ENCODE results near the gene LMNTD2.
A peak's percentile ranks its signal among the peaks of the same experiment; 100 is the strongest.

LMNTD2 gene

DNA sequence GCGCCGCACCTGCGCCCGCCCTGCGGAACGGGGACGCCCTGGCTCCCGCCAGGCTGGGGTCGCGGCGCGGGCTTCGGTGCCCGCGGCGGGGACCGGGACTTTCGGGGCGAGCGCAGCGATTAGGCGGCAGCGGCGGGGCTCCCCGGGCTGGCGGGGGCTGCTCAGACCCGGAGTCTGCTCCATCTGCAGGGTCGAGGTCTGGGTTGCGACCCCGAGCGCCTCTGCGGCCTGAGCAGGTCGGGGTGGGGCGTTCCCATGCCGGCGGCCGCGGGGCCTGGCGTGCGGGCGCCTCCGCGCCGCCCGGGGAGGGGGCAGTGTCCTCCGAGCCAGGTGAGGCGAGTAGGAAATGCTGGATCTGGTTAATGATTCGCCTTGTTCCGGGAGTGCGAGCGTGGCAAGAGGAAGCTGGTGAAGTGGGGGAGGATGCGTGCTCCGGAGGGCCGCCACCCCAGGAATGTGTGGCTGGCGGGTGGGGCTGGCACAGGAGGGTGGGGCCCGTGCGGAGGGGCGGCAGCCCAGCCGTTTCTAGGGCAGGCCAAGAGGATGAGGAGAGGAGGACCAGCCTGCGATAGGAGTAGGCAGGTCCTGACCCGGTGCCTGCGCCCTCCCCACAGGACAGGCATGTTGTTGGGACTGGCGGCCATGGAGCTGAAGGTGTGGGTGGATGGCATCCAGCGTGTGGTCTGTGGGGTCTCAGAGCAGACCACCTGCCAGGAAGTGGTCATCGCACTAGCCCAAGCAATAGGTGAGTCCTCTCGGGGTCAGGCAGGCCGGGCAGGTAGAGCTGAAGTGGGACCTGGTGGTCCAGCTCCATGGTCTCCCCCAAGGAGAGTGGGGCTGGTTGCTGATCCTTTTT is 838 bp upstream of the LMNTD2 start:
- H3K4me1 Mint-ChIP-seq, result peaks cover 11% of the 10 kb centered on the region
- no peak overlapping the region for H3K27ac Mint-ChIP-seq
- peak; percentile 53 for DNase-seq
- H3K4me3 Mint-ChIP-seq, result peak overlapping the region; percentile 81
- H3K9me3 Mint-ChIP-seq, result no peaks in the 10 kb centered on the region
- H3K27me3 Mint-ChIP-seq (ENCODE audit: low read depth, poor library complexity), result peaks cover 30% of the 10 kb centered on the region
- TF ChIP-seq, protein P1, sequence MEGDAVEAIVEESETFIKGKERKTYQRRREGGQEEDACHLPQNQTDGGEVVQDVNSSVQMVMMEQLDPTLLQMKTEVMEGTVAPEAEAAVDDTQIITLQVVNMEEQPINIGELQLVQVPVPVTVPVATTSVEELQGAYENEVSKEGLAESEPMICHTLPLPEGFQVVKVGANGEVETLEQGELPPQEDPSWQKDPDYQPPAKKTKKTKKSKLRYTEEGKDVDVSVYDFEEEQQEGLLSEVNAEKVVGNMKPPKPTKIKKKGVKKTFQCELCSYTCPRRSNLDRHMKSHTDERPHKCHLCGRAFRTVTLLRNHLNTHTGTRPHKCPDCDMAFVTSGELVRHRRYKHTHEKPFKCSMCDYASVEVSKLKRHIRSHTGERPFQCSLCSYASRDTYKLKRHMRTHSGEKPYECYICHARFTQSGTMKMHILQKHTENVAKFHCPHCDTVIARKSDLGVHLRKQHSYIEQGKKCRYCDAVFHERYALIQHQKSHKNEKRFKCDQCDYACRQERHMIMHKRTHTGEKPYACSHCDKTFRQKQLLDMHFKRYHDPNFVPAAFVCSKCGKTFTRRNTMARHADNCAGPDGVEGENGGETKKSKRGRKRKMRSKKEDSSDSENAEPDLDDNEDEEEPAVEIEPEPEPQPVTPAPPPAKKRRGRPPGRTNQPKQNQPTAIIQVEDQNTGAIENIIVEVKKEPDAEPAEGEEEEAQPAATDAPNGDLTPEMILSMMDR (IDR thresholded peaks at IDR 0.05), result no peak
- no peaks in the 10 kb centered on the region for H3K36me3 Mint-ChIP-seq (ENCODE audit: low read depth)

DNA sequence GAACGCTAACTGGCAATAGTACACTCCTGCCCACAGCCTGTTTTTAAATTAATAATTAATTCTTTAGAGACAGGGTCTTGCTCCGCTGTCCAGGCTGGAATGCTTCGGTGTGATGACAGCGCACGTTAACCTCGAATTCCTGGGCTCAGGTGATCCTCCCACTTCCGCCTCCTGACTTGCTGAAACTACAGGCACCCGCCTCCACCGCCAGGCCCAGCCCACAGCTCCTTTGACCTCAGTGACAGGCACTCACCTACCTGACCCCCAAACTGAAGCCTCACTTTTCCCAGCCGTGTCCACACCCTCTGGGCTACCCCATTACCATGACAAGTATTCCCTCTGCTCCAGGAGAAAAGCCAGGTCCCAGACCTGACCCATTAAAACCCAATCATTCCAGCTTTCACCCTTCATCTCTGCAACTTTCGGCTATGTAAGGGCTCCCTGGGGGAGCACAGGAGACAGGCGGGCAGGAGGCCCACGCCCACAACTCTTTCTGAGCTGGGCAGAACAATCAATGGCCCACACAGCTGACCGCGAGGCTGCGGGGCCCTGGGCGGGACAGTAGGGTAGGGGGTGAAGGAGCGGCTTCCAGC is 730 bp downstream of the LMNTD2 start:
- TF ChIP-seq, protein P1 (IDR thresholded peaks at IDR 0.05), result no peak
- Mint-ChIP-seq H3K9me3 (no peaks in the 10 kb centered on the region), H3K4me1 (peaks cover 11% of the 10 kb centered on the region), H3K36me3 (ENCODE audit: low read depth) (no peaks in the 10 kb centered on the region), H3K27me3 (ENCODE audit: low read depth, poor library complexity) (peaks cover 42% of the 10 kb centered on the region), H3K4me3 (peak overlapping the region; percentile 81), H3K27ac (no peak overlapping the region)
- DNase-seq, result no peak

DNA sequence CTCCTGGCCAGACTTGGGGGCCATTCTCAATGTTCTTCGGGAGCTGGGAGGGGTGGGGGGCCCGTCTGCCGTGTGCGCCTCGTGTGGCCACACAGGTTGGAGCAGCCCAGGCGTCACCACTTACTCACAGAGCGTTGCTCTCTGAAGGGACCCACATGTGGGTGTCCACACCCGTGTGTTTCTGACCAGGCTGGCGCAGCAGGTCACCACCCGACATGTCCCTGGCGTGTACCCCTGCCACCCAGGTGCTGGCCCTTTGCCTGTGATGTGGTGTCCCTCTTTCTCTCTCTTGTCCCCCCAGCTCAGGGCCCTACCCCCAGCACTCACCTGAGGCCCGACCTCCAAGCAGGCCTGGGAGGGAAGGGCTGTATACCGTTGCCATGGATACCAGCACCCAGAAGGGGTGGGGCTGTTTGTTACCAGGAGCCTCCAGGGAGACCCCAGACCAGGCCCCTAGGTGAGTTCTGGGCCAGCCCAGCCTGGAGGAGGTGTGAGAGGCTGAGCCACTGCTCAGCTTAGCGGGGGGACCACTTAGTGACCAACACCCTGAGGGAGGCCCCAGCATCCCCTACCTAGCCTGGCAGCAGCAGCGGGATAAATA is 1.4 kb downstream of the LMNTD2 start:
- no peak overlapping the region for H3K4me3 Mint-ChIP-seq
- no peaks in the 10 kb centered on the region for H3K9me3 Mint-ChIP-seq
- H3K4me1 Mint-ChIP-seq, result peaks cover 11% of the 10 kb centered on the region
- H3K36me3 Mint-ChIP-seq (ENCODE audit: low read depth), result no peaks in the 10 kb centered on the region
- H3K27ac Mint-ChIP-seq, result no peak overlapping the region
- peaks cover 42% of the 10 kb centered on the region for H3K27me3 Mint-ChIP-seq (ENCODE audit: low read depth, poor library complexity)
- TF ChIP-seq, protein P1 (IDR thresholded peaks at IDR 0.05), result no peak
- no peak for DNase-seq

DNA sequence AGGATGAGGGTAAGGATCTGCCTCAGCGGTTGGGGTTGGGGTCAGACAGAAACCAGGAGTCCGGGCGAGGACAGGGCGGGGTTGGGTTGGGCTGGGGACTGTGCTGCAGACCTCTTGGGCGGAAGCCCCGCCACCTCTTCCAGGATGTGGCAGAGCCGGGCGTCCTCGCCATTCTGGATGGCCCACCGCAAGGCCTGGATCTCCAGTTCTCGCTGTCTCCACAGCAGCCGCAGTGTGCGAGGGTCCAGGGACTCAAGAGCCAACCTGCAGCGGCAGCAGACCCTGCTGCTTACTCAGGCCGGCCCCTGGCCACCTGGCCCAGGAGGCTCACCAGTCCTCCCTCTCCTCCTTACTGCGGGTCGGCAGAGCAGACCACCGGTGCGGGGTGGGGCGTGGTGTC is 2.0 kb downstream of the LMNTD2 start:
- Mint-ChIP-seq H3K36me3 (ENCODE audit: low read depth) (no peaks in the 10 kb centered on the region), H3K27ac (no peak overlapping the region), H3K4me1 (peaks cover 11% of the 10 kb centered on the region), H3K27me3 (ENCODE audit: low read depth, poor library complexity) (peaks cover 42% of the 10 kb centered on the region), H3K4me3 (no peak overlapping the region), H3K9me3 (no peaks in the 10 kb centered on the region)
- DNase-seq, result no peak
- TF ChIP-seq, protein P1 (IDR thresholded peaks at IDR 0.05), result no peak

DNA sequence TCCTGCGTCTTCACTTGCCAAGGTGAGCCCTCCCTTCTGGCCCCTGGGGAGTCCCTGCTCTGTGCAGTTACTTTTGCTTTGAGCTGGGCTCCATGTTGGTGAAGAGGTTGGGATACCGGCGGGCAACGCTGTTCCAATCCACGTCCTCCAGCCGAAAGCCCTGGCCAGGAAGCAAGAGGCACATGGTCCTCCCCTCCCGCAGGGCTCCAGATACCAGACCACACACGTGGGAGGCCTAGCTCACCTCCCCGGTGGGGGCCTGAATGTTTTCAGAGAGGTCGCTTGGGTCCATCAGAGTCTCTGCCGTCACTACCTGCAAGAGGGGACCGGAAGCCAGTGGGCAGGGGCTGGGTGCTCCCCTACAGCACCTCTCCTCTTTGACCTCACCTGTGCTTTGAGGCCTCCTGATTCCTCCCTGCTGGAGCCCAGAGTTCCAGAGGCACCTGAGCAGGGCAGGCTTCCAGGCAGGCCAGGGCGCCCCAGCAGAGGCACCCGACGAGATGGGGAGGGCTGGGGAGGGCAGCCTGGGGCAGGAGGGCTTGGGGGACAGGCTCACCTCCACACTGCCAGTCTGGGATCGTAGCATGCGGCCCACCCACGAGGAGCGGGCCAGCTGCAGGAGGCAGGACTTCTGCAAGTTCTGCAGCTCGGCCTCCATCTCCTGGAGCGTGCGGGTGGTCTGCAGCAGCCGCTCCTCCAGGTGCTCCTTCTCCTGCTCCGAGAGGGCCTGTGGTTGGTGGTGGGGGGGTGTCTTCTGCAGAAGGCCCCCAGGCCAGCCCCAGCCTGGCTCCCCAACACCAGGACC is 3.0 kb downstream of the LMNTD2 start:
- Mint-ChIP-seq H3K4me1 (peaks cover 18% of the 10 kb centered on the region), H3K36me3 (ENCODE audit: low read depth) (no peaks in the 10 kb centered on the region), H3K4me3 (no peak overlapping the region), H3K27ac (no peak overlapping the region), H3K9me3 (no peaks in the 10 kb centered on the region), H3K27me3 (ENCODE audit: low read depth, poor library complexity) (peaks cover 42% of the 10 kb centered on the region)
- DNase-seq, result no peak
- TF ChIP-seq, protein P1 (IDR thresholded peaks at IDR 0.05), result no peak
